ENCODE results near the gene TTLL3. TPM values are rescaled to one million over a fixed set of nuclear protein-coding genes. Genes with fewer than 3 reads are reported as not detected.
"Not testable (repeated sequence)": the region's sequence is repeated elsewhere in the genome, so short reads cannot be mapped to it uniquely, and the experiment has no call there.

The TTLL3 gene
- total RNA-seq, 2 experiments from 2014 or later = 51.1 to 55.3 TPM

- H3K4me1 Mint-ChIP-seq; H3K4me3 Mint-ChIP-seq; H3K9me3 Mint-ChIP-seq; H3K36me3 Mint-ChIP-seq (ENCODE audit: low read depth); H3K27ac Mint-ChIP-seq; DNase-seq; POLR2A ChIA-PET: not testable (repeated sequence)
- H3K27me3 Mint-ChIP-seq = peaks cover 13% of the 10 kb centered on the region
- CTCF ChIA-PET = interaction anchor here (0.6 to 1.2 kb wide), 4 partner anchors 9 to 577 kb away, joined by 3 read pairs; partner anchors contain the start of gene RPUSD3
Observed at GRCh38 chr3:9854291-9854940, 44.4 kb downstream of the TTLL3 start.

GRCh38 chr3:9855594-9855993 is 45.5 kb downstream of the TTLL3 start:
- Mint-ChIP-seq H3K36me3 (ENCODE audit: low read depth) (no peaks in the 10 kb centered on the region), H3K27ac (no peak overlapping the region), H3K27me3 (peaks cover 10% of the 10 kb centered on the region), H3K9me3 (no peaks in the 10 kb centered on the region), H3K4me3 (no peak overlapping the region), H3K4me1 (peaks cover 4% of the 10 kb centered on the region)
- CTCF ChIA-PET = interaction anchor here (1.0 to 1.6 kb wide), 2 partner anchors 9 to 23 kb away, joined by 3 to 6 read pairs; no protein-coding TSS in a partner anchor
- POLR2A ChIA-PET = no interaction called here
- DNase-seq = no peak

GRCh38 chr3:9859530-9860025 is 49.5 kb downstream of the TTLL3 start:
- no peak for DNase-seq
- peaks cover 4% of the 10 kb centered on the region for H3K4me1 Mint-ChIP-seq
- no peaks in the 10 kb centered on the region for H3K9me3 Mint-ChIP-seq
- no peak overlapping the region for H3K4me3 Mint-ChIP-seq
- no peak overlapping the region for H3K27ac Mint-ChIP-seq
- peaks cover 6% of the 10 kb centered on the region for H3K27me3 Mint-ChIP-seq
- H3K36me3 Mint-ChIP-seq (ENCODE audit: low read depth) = no peaks in the 10 kb centered on the region
- ChIA-PET CTCF (interaction anchor here (0.6 to 0.7 kb wide), 2 partner anchors 11 to 278 kb away, joined by 3 read pairs; no protein-coding TSS in a partner anchor), POLR2A (no interaction called here)

GRCh38 chr3:9861201-9861600 is 51.1 kb downstream of the TTLL3 start:
- H3K4me3 Mint-ChIP-seq = no peak overlapping the region
- H3K9me3 Mint-ChIP-seq = no peaks in the 10 kb centered on the region
- peaks cover 4% of the 10 kb centered on the region for H3K4me1 Mint-ChIP-seq
- ChIA-PET CTCF (interaction anchor here (0.5 to 1.1 kb wide), 2 partner anchors 32 to 107 kb away, joined by 3 to 7 read pairs; no protein-coding TSS in a partner anchor), POLR2A (no interaction called here)
- H3K36me3 Mint-ChIP-seq (ENCODE audit: low read depth) = no peaks in the 10 kb centered on the region
- H3K27me3 Mint-ChIP-seq = peaks cover 6% of the 10 kb centered on the region
- H3K27ac Mint-ChIP-seq = no peak overlapping the region
- no peak for DNase-seq

GRCh38 chr3:9861626-9862130 is 51.6 kb downstream of the TTLL3 start:
- H3K36me3 Mint-ChIP-seq (ENCODE audit: low read depth) = no peaks in the 10 kb centered on the region
- H3K4me3 Mint-ChIP-seq = no peak overlapping the region
- H3K9me3 Mint-ChIP-seq = no peaks in the 10 kb centered on the region
- CTCF ChIA-PET = interaction anchor here (0.5 to 1.1 kb wide), 2 partner anchors 32 to 108 kb away, joined by 3 to 7 read pairs; no protein-coding TSS in a partner anchor
- POLR2A ChIA-PET = no interaction called here
- no peak for DNase-seq
- peaks cover 6% of the 10 kb centered on the region for H3K27me3 Mint-ChIP-seq
- peaks cover 4% of the 10 kb centered on the region for H3K4me1 Mint-ChIP-seq
- no peak overlapping the region for H3K27ac Mint-ChIP-seq

- ChIA-PET CTCF (no interaction called here), POLR2A (no interaction called here)
- H3K4me1 Mint-ChIP-seq = peaks cover 4% of the 10 kb centered on the region
- no peak for DNase-seq
- H3K27ac Mint-ChIP-seq = no peak overlapping the region
- no peaks in the 10 kb centered on the region for H3K36me3 Mint-ChIP-seq (ENCODE audit: low read depth)
- H3K4me3 Mint-ChIP-seq = no peak overlapping the region
- no peaks in the 10 kb centered on the region for H3K9me3 Mint-ChIP-seq
- peaks cover 6% of the 10 kb centered on the region for H3K27me3 Mint-ChIP-seq
Observed at GRCh38 chr3:9862391-9863057, 52.5 kb downstream of the TTLL3 start.

GRCh38 chr3:9863058-9863772 is 53.2 kb downstream of the TTLL3 start:
- Mint-ChIP-seq H3K27me3 (peaks cover 6% of the 10 kb centered on the region), H3K36me3 (ENCODE audit: low read depth) (no peaks in the 10 kb centered on the region), H3K4me3 (no peak overlapping the region), H3K9me3 (no peaks in the 10 kb centered on the region), H3K4me1 (peaks cover 4% of the 10 kb centered on the region), H3K27ac (no peak overlapping the region)
- ChIA-PET CTCF (no interaction called here), POLR2A (no interaction called here)
- DNase-seq = no peak

- no peak overlapping the region for H3K4me3 Mint-ChIP-seq
- H3K27me3 Mint-ChIP-seq = peaks cover 6% of the 10 kb centered on the region
- POLR2A ChIA-PET = no interaction called here
- CTCF ChIA-PET = interaction anchor here (0.6 kb wide), 1 partner anchor 83 kb away, joined by 5 read pairs; no protein-coding TSS in a partner anchor
- no peaks in the 10 kb centered on the region for H3K9me3 Mint-ChIP-seq
- DNase-seq = no peak
- H3K27ac Mint-ChIP-seq = no peak overlapping the region
- peaks cover 4% of the 10 kb centered on the region for H3K4me1 Mint-ChIP-seq
- no peaks in the 10 kb centered on the region for H3K36me3 Mint-ChIP-seq (ENCODE audit: low read depth)
Observed at GRCh38 chr3:9864200-9864927, 54.3 kb downstream of the TTLL3 start.

GRCh38 chr3:9865125-9865637 is 55.1 kb downstream of the TTLL3 start:
- CTCF ChIA-PET = interaction anchor here (0.6 kb wide), 1 partner anchor 82 kb away, joined by 5 read pairs; no protein-coding TSS in a partner anchor
- POLR2A ChIA-PET = not testable (repeated sequence)

GRCh38 chr3:9866639-9867038 is 56.6 kb downstream of the TTLL3 start:
- POLR2A ChIA-PET = no interaction called here

More at GRCh38 chr3:9865125-9865637, 55.1 kb downstream of the TTLL3 start:
- H3K27me3 Mint-ChIP-seq; H3K36me3 Mint-ChIP-seq (ENCODE audit: low read depth); H3K4me1 Mint-ChIP-seq; H3K4me3 Mint-ChIP-seq; H3K27ac Mint-ChIP-seq; DNase-seq; H3K9me3 Mint-ChIP-seq: not testable (repeated sequence)

GRCh38 chr3:9867106-9867505 is 57.0 kb downstream of the TTLL3 start:
- Mint-ChIP-seq H3K36me3 (ENCODE audit: low read depth) (no peaks in the 10 kb centered on the region), H3K4me1 (peaks cover 3% of the 10 kb centered on the region), H3K27me3 (peaks cover 3% of the 10 kb centered on the region), H3K9me3 (no peaks in the 10 kb centered on the region), H3K4me3 (no peak overlapping the region), H3K27ac (no peak overlapping the region)
- CTCF ChIA-PET = interaction anchor here (1.0 kb wide), 2 partner anchors 12 to 24 kb away, joined by 3 read pairs; no protein-coding TSS in a partner anchor
- POLR2A ChIA-PET = interaction anchor here (0.6 kb wide), 1 partner anchor 30 kb away, joined by 3 read pairs; no protein-coding TSS in a partner anchor
- DNase-seq = no peak

More at GRCh38 chr3:9866639-9867038, 56.6 kb downstream of the TTLL3 start:
- H3K4me3 Mint-ChIP-seq = no peak overlapping the region
- H3K9me3 Mint-ChIP-seq = no peaks in the 10 kb centered on the region
- no peaks in the 10 kb centered on the region for H3K36me3 Mint-ChIP-seq (ENCODE audit: low read depth)
- CTCF ChIA-PET = interaction anchor here (0.6 to 1.0 kb wide), 4 partner anchors 12 to 129 kb away, joined by 3 to 5 read pairs (median 3); no protein-coding TSS in a partner anchor
- H3K27ac Mint-ChIP-seq = no peak overlapping the region
- DNase-seq = no peak
- H3K4me1 Mint-ChIP-seq = peaks cover 4% of the 10 kb centered on the region
- H3K27me3 Mint-ChIP-seq = peaks cover 6% of the 10 kb centered on the region

GRCh38 chr3:9869955-9870354 is 59.9 kb downstream of the TTLL3 start:
- H3K4me3 Mint-ChIP-seq = no peak overlapping the region
- H3K36me3 Mint-ChIP-seq (ENCODE audit: low read depth) = no peaks in the 10 kb centered on the region
- POLR2A ChIA-PET = no interaction called here
- no peaks in the 10 kb centered on the region for H3K9me3 Mint-ChIP-seq
- DNase-seq = no peak
- H3K27me3 Mint-ChIP-seq = no peaks in the 10 kb centered on the region
- CTCF ChIA-PET = interaction anchor here (0.5 to 1.2 kb wide), 3 partner anchors 10 to 114 kb away, joined by 3 to 5 read pairs (median 4); partner anchors contain the start of genes CIDEC and JAGN1
- no peaks in the 10 kb centered on the region for H3K4me1 Mint-ChIP-seq
- no peak overlapping the region for H3K27ac Mint-ChIP-seq

Measured in activated CD4-positive, alpha-beta T cell treated with anti-CD3 and anti-CD28 coated beads, Interleukin-2, amount 10 ng/mL, durations not matched to agents 7 days and 5 days (primary cell).